ENCODE data around the gene CCDC157. TPM values are rescaled to one million over a fixed set of nuclear protein-coding genes. Genes with fewer than 3 reads are reported as not detected.

The CCDC157 gene
- total RNA-seq, 1 donor from 2014 or later, result 4.2 TPM

DNA sequence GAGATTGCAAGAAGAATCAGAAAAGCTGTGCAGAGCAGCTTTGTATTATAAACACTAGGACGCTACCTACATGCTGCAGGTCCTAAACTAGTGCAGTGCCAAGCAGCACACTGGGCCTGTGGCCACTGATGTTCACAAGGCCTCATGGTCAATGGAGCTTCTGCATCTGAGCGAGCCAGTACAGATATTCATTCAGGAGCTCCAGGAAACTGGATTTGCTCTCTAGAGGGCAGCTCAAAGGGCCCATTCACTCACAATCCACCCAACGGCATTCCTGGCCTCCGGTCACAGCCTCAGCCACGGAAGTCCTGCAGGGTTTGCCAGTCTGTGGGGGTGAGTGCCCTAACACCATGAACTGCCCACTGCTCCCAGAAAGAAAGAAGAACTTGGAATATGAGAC is 24.3 kb upstream of the CCDC157 start:
- peaks cover 0 to 61% of the 10 kb centered on the region in 2 donors for H3K36me3 ChIP-seq
- H3K4me1 ChIP-seq, result peaks cover 3% of the 10 kb centered on the region
- intact Hi-C loops (cut with DNase I), result no loop called here
- no peak overlapping the region for H3K27ac ChIP-seq
- H3K4me3 ChIP-seq, result no peak overlapping the region
- H3K9me3 ChIP-seq, result no peaks in the 10 kb centered on the region
- DNase-seq (ENCODE audit: extremely low spot score in 2 of 2), result no peak
- TF ChIP-seq POLR2A (IDR thresholded peaks at IDR 0.05), result no peak
- TF ChIP-seq POLR2AphosphoS5 (IDR thresholded peaks at IDR 0.05; ENCODE audit: insufficient read depth in 1 of 2, low read depth in 1 of 2), result no peak
- TF ChIP-seq, protein P1, sequence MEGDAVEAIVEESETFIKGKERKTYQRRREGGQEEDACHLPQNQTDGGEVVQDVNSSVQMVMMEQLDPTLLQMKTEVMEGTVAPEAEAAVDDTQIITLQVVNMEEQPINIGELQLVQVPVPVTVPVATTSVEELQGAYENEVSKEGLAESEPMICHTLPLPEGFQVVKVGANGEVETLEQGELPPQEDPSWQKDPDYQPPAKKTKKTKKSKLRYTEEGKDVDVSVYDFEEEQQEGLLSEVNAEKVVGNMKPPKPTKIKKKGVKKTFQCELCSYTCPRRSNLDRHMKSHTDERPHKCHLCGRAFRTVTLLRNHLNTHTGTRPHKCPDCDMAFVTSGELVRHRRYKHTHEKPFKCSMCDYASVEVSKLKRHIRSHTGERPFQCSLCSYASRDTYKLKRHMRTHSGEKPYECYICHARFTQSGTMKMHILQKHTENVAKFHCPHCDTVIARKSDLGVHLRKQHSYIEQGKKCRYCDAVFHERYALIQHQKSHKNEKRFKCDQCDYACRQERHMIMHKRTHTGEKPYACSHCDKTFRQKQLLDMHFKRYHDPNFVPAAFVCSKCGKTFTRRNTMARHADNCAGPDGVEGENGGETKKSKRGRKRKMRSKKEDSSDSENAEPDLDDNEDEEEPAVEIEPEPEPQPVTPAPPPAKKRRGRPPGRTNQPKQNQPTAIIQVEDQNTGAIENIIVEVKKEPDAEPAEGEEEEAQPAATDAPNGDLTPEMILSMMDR (IDR thresholded peaks at IDR 0.05), result no peak
- H3K27me3 ChIP-seq, result no peaks in the 10 kb centered on the region

DNA sequence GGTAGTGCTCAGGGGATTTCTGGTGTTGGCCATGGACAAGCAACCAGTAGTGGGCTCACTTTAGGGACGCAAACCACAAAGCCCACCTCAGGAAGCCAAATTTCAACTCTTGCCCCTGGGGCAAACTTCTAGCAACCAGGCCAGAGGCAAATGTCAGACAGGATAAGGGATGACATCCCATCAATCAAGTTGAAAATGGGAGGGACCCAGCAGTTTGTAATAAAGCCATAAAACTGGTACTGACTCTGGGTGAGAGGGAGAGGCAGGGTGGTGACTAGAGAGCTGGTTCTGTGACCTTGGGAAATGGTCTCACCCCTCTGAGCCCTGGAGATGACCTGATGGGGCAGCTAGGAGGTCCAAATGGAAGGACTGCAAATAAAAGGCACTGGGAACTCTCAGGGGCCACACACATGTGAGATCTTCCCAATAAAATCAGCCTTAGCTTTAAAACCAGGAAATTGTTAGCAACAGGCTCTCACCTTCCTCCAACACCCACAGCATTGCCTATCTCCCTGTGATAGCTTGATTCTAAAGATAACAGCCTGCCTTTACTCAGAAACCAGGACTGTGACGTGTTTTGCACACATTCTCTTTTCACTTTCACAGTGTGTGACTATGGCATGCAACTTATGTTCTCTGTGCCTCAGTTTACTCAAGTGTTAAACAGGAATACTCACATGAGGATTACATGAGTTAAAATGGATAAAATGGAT is 23.7 kb upstream of the CCDC157 start:
- H3K27ac ChIP-seq, result no peak overlapping the region
- H3K4me3 ChIP-seq, result no peak overlapping the region
- no peaks in the 10 kb centered on the region for H3K27me3 ChIP-seq
- H3K9me3 ChIP-seq, result no peaks in the 10 kb centered on the region
- DNase-seq (ENCODE audit: extremely low spot score in 2 of 2), result no peak
- no peaks in the 10 kb centered on the region for H3K4me1 ChIP-seq
- intact Hi-C loops (cut with DNase I), result no loop called here
- TF ChIP-seq POLR2A (IDR thresholded peaks at IDR 0.05) (no peak), POLR2AphosphoS5 (IDR thresholded peaks at IDR 0.05; ENCODE audit: insufficient read depth in 1 of 2, low read depth in 1 of 2) (no peak)
- TF ChIP-seq, protein P1 (IDR thresholded peaks at IDR 0.05), result no peak
- peaks cover 0 to 67% of the 10 kb centered on the region in 2 donors for H3K36me3 ChIP-seq

DNA sequence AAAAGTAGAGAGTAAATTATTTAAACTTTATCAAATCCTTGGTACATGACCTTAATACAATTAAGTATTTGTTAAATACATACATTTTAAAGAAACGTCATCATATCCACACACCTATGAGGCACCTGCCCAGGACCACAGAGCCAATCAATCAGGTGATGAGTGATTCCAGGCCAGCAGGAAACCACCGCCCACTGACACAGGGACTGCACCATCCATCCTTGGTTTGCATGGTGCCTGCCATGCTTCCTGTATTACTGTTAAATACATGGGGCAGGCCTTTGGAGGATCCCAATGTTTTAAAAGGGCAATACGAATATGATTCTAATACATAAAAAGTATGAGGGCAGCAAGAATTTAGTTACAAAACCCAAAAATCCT is 23.1 kb upstream of the CCDC157 start:
- Histone ChIP-seq H3K4me3 (no peak overlapping the region), H3K36me3 (peaks cover 0 to 73% of the 10 kb centered on the region in 2 donors), H3K4me1 (no peaks in the 10 kb centered on the region), H3K27me3 (no peaks in the 10 kb centered on the region), H3K9me3 (no peaks in the 10 kb centered on the region), H3K27ac (no peak overlapping the region)
- no peak for DNase-seq (ENCODE audit: extremely low spot score in 2 of 2)
- TF ChIP-seq POLR2AphosphoS5 (IDR thresholded peaks at IDR 0.05; ENCODE audit: insufficient read depth in 1 of 2, low read depth in 1 of 2) (no peak), POLR2A (IDR thresholded peaks at IDR 0.05) (no peak)
- TF ChIP-seq, protein P1 (IDR thresholded peaks at IDR 0.05), result no peak
- intact Hi-C loops (cut with DNase I), result no loop called here

DNA sequence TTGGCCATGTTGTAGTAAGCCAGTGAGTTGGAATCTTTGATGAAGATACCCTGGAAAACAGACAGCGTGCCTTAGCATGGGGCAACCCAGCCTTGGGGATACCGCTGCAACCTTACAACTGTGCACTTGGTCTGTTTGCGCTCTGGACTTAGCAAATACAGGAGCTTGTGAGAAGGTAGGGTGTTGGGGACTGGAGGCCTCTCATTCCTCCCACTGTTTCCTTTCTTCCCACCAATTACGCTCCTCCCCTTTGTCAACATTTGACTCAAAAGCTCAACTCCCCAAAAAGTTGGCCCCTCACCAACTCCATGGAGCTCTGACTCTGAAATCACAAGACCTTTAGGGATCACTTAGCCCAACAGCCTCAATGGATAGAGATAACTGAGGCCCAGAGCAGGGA is 22.2 kb upstream of the CCDC157 start:
- TF ChIP-seq POLR2A (IDR thresholded peaks at IDR 0.05), result no peak
- TF ChIP-seq, protein P1 (IDR thresholded peaks at IDR 0.05), result no peak
- TF ChIP-seq POLR2AphosphoS5 (IDR thresholded peaks at IDR 0.05; ENCODE audit: insufficient read depth in 1 of 2, low read depth in 1 of 2), result no peak
- no peak for DNase-seq (ENCODE audit: extremely low spot score in 2 of 2)
- Histone ChIP-seq H3K4me1 (no peaks in the 10 kb centered on the region), H3K27me3 (no peaks in the 10 kb centered on the region), H3K36me3 (peaks cover 0 to 82% of the 10 kb centered on the region in 2 donors), H3K9me3 (no peaks in the 10 kb centered on the region), H3K27ac (no peak overlapping the region), H3K4me3 (no peak overlapping the region)
- intact Hi-C loops (cut with DNase I), result no loop called here

DNA sequence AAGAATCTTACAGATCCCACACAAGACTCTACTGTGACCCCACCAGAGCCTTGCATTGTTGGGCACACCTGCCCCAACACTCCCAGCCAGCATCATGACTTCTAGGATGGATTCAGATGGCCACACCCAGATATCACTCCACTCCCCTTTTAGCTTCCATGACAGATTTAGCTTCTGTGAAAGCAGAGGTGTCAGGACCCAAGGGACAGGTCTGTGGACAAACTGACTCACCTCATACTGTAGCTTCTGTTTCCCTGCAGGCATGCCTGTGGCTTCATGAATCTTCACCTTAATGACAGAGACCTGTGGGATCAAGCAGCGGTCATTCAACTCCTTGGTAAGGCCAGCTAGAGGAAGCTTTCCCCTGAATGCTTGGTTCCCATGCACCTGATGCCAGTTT is 21.6 kb upstream of the CCDC157 start:
- Histone ChIP-seq H3K9me3 (no peaks in the 10 kb centered on the region), H3K36me3 (peaks cover 0 to 88% of the 10 kb centered on the region in 2 donors), H3K27ac (no peak overlapping the region), H3K4me1 (no peaks in the 10 kb centered on the region), H3K27me3 (no peaks in the 10 kb centered on the region), H3K4me3 (no peak overlapping the region)
- TF ChIP-seq, protein P1 (IDR thresholded peaks at IDR 0.05), result no peak
- TF ChIP-seq POLR2A (IDR thresholded peaks at IDR 0.05) (no peak), POLR2AphosphoS5 (IDR thresholded peaks at IDR 0.05; ENCODE audit: insufficient read depth in 1 of 2, low read depth in 1 of 2) (no peak)
- intact Hi-C loops (cut with DNase I), result no loop called here
- no peak for DNase-seq (ENCODE audit: extremely low spot score in 2 of 2)
